H1 (cell line): Measurements from ENCODE around the gene ACOX1. TPM values are rescaled to one million over a fixed set of nuclear protein-coding genes. Genes with fewer than 3 reads are reported as not detected.

Experiments used
- CTCF ChIA-PET: fragments of 300-600 bp; sonication (Branson Sonifier 250); formaldehyde crosslinking; loops from one replicate; lab custom pipeline; 2021; ENCODE audit not compliant: partially characterized antibody; lab: Charles Lee
- POLR2A ChIA-PET: fragments of 300-600 bp; sonication (Branson Sonifier 250); formaldehyde crosslinking; loops from one replicate; lab custom pipeline; 2021; ENCODE audit warnings: inconsistent platforms; ENCODE audit not compliant: partially characterized antibody; lab: Charles Lee
- DNase-seq, 2 experiments: peaks; one replicate each; pipeline versions ENCODE4 v3.0.0 to v3.0.0-alpha.2; 2010 to 2022; ENCODE audit warnings: low spot score in 2 of 2, low read depth in 1 of 2, mixed read lengths in 1 of 2
- FAIRE-seq: peaks from 2 replicates; lab custom pipeline; 2011; peaks lifted over from hg19 to GRCh38; lab: Jason Lieb, UNC
- H2AFZ ChIP-seq: 2 replicates; pipeline ENCODE4 v1.8.1; 2012; ENCODE audit warnings: low read length, inconsistent platforms
- H2AK5ac ChIP-seq: 2 replicates; pipeline ENCODE4 v1.6.1; 2013; ENCODE audit warnings: low read depth, low read length
- H2BK120ac ChIP-seq: replicated peaks from 2 replicates; pipeline ENCODE3; 2013; ENCODE audit warnings: low read depth, low read length, inconsistent platforms
- H2BK12ac ChIP-seq: 2 replicates; pipeline ENCODE4 v1.6.1; 2013; ENCODE audit warnings: low read depth, low read length
- H2BK15ac ChIP-seq: 2 replicates; pipeline ENCODE4 v1.6.1; 2013; ENCODE audit warnings: low read length
- H2BK20ac ChIP-seq: 2 replicates; pipeline ENCODE4 v1.6.1; 2013; ENCODE audit warnings: low read length
- H2BK5ac ChIP-seq: 2 replicates; pipeline ENCODE4 v1.6.1; 2013; ENCODE audit warnings: low read depth, low read length
- H3K14ac ChIP-seq: 2 replicates; pipeline ENCODE4 v1.6.1; 2013; ENCODE audit warnings: inconsistent platforms; ENCODE audit not compliant: insufficient read length
- H3K18ac ChIP-seq: 2 replicates; pipeline ENCODE4 v1.6.1; 2013; ENCODE audit warnings: low read length; ENCODE audit errors: extremely low read depth
- H3K23ac ChIP-seq: 2 replicates; pipeline ENCODE4 v1.6.1; 2013; ENCODE audit warnings: inconsistent platforms; ENCODE audit not compliant: insufficient read length
- H3K23me2 ChIP-seq: 2 replicates; pipeline ENCODE4 v1.6.1; 2013; ENCODE audit warnings: low read depth, low read length
- H3K27ac ChIP-seq: 2 replicates; pipeline ENCODE4 v1.6.1; 2011; ENCODE audit warnings: low read depth, low read length, inconsistent platforms
- H3K27me3 ChIP-seq, 4 experiments: replicated peaks in 1 of 4; 1 replicate in 1 of 4; 2 replicates in 3 of 4; pipeline versions ENCODE4 v1.6.1 to v1.8.1; 2011 to 2013; ENCODE audit warnings: low read length in 3 of 4, mild to moderate bottlenecking in 3 of 4, inconsistent platforms in 2 of 4, mixed read lengths in 2 of 4, moderate library complexity in 1 of 4; ENCODE audit not compliant: control insufficient read depth in 3 of 4, insufficient read depth in 3 of 4; ENCODE audit errors: extremely low read depth in 1 of 4
- H3K36me3 ChIP-seq, 4 experiments: 2 replicates each; pipeline versions ENCODE4 v1.6.1 to v1.8.1; 2011 to 2013; ENCODE audit warnings: mild to moderate bottlenecking in 4 of 4, low read length in 3 of 4, moderate library complexity in 2 of 4, control low read depth in 1 of 4, inconsistent platforms in 1 of 4; ENCODE audit not compliant: insufficient read depth in 4 of 4, control insufficient read depth in 2 of 4
- H3K4ac ChIP-seq: replicated peaks from 2 replicates; pipeline ENCODE3; 2013; ENCODE audit warnings: low read length, low read depth, mixed read lengths, inconsistent platforms; ENCODE audit not compliant: insufficient read length
- H3K4me1 ChIP-seq, 4 experiments: replicated peaks in 1 of 4; 1 replicate in 1 of 4; 2 replicates in 3 of 4; pipeline versions ENCODE4 v1.6.1 to v1.8.1; 2011 to 2013; ENCODE audit warnings: low read length in 3 of 4, inconsistent platforms in 2 of 4, mixed read lengths in 1 of 4; ENCODE audit not compliant: insufficient read depth in 4 of 4, control insufficient read depth in 3 of 4
- H3K4me2 ChIP-seq, 2 experiments: 2 replicates each; pipeline versions ENCODE4 v1.6.1 to v1.8.1; 2011 to 2013; ENCODE audit warnings: low read depth in 2 of 2, low read length in 2 of 2, control low read depth in 1 of 2, inconsistent platforms in 1 of 2, mild to moderate bottlenecking in 1 of 2; ENCODE audit not compliant: insufficient read depth in 1 of 2
- H3K4me3 ChIP-seq, 4 experiments: fragments of 200-600, 300-600 bp in 1 of 4; sonication (generic), shearing (Covaris generic), sonication (Bioruptor Twin) in 1 of 4; 2 replicates each; pipeline versions ENCODE4 v1.5.1 to v1.8.1; 2011 to 2016; ENCODE audit warnings: low read length in 4 of 4, low read depth in 3 of 4, control low read depth in 2 of 4, inconsistent platforms in 2 of 4, mild to moderate bottlenecking in 2 of 4, mixed read lengths in 1 of 4, moderate library complexity in 1 of 4; ENCODE audit not compliant: insufficient read depth in 2 of 4; ENCODE audit errors: extremely low read depth in 1 of 4
- H3K56ac ChIP-seq: replicated peaks from 2 replicates; pipeline ENCODE3; 2013; ENCODE audit warnings: low read depth, mild to moderate bottlenecking, mixed read lengths, low read length, inconsistent platforms; ENCODE audit not compliant: insufficient read length
- H3K79me1 ChIP-seq: 2 replicates; pipeline ENCODE4 v1.6.1; 2013; ENCODE audit warnings: low read depth, low read length, control low read depth
- H3K79me2 ChIP-seq, 2 experiments: 2 replicates each; pipeline versions ENCODE4 v1.6.1 to v1.8.1; 2012 to 2013; ENCODE audit warnings: low read length in 2 of 2, mild to moderate bottlenecking in 2 of 2, inconsistent platforms in 1 of 2; ENCODE audit not compliant: insufficient read depth in 2 of 2, control insufficient read depth in 1 of 2
- H3K9ac ChIP-seq, 4 experiments: replicated peaks in 1 of 4; 1 replicate in 1 of 4; 2 replicates in 3 of 4; pipeline versions ENCODE4 v1.6.1 to v1.8.1; 2011 to 2013; ENCODE audit warnings: low read depth in 3 of 4, low read length in 3 of 4, control low read depth in 2 of 4, mild to moderate bottlenecking in 2 of 4, moderate library complexity in 2 of 4, inconsistent platforms in 1 of 4; ENCODE audit errors: extremely low read depth in 1 of 4
- H3K9me3 ChIP-seq, 2 experiments: 2 replicates each; pipeline versions ENCODE4 v1.6.1 to v1.8.1; 2012 to 2013; ENCODE audit warnings: mild to moderate bottlenecking in 2 of 2, moderate library complexity in 2 of 2, control low read depth in 1 of 2, inconsistent platforms in 1 of 2, low read depth in 1 of 2, low read length in 1 of 2, mixed read lengths in 1 of 2; ENCODE audit not compliant: insufficient read depth in 2 of 2
- H4K20me1 ChIP-seq, 2 experiments: replicated peaks in 1 of 2; 2 replicates each; pipeline versions ENCODE3 to v1.8.1; 2011 to 2013; ENCODE audit warnings: inconsistent platforms in 2 of 2, low read length in 2 of 2, mild to moderate bottlenecking in 1 of 2; ENCODE audit not compliant: insufficient read depth in 2 of 2, control insufficient read depth in 1 of 2
- H4K5ac ChIP-seq: 2 replicates; pipeline ENCODE4 v1.6.1; 2013; ENCODE audit warnings: low read length, low read depth, mixed read lengths, inconsistent platforms; ENCODE audit not compliant: insufficient read length
- H4K8ac ChIP-seq: 2 replicates; pipeline ENCODE4 v1.8.0; 2013; ENCODE audit warnings: mild to moderate bottlenecking, moderate library complexity, low read length, inconsistent platforms; ENCODE audit not compliant: insufficient read depth; ENCODE audit errors: extremely low read depth
- H4K91ac ChIP-seq: replicated peaks from 2 replicates; pipeline ENCODE3; 2013; ENCODE audit warnings: low read length, mixed read lengths, inconsistent platforms; ENCODE audit not compliant: insufficient read length
- CREB1 ChIP-seq: IDR thresholded peaks from 2 replicates; pipeline ENCODE4 v1.6.1; 2012; ENCODE audit warnings: inconsistent platforms
- WGBS, 2 experiments: shearing (Covaris generic) in 1 of 2; methylation state at CpG; one replicate each; pipeline versions ENCODE4 v1.1.6 to v1.1.7; 2013 to 2015; ENCODE audit warnings: low lambda C conversion rate in 2 of 2, mixed read lengths in 2 of 2, inconsistent platforms in 1 of 2, low coverage in 1 of 2, missing lambda C conversion rate in 1 of 2; ENCODE audit not compliant: insufficient replicate concordance in 2 of 2, insufficient coverage in 1 of 2, insufficient read length in 1 of 2; ENCODE audit errors: extremely low coverage in 1 of 2, missing lambda C conversion rate in 1 of 2; 5-methylcytosine and 5-hydroxymethylcytosine counted together
- polyA plus RNA-seq, 7 experiments: library from polyadenylated mRNA; depleted of rRNA in 3 of 7; stranded (reverse) in 5 of 7; unstranded in 2 of 7; fragments of >200 nt in 5 of 7; fragments of 200-250 nt in 2 of 7; gene quantifications; 1 replicate in 5 of 7; 2 replicates in 1 of 7; 4 replicates in 1 of 7; pipeline versions ENCODE4 v1.2.1 to v1.2.3, GENCODE V29; 2011 to 2013; ENCODE audit warnings: missing spikeins in 2 of 7, mixed read lengths in 2 of 7
- total RNA-seq: library from RNA; stranded (reverse); fragmentation: NEBNext Ultra II Directional; extraction: Animal tissue kit (Norgen Biotek cat#: 25700); gene quantifications from 2 replicates; pipeline ENCODE4 v1.2.1, GENCODE V29; 2021

Gene ACOX1
- total and polyA plus RNA-seq, 2 of the 8 experiments (the other 6 are each of a cell fraction or from before 2014, with no cell fraction given): 10.5 to 30.4 TPM

GRCh38 chr17:75909812-75910274 lies 69.1 kb downstream of the ACOX1 start:
- no peak overlapping the region for H2AK5ac ChIP-seq
- FAIRE-seq: no peak

More at GRCh38 chr17:75909812-75910274, 69.1 kb downstream of the ACOX1 start:
- H2AFZ ChIP-seq: no peak overlapping the region
- no peaks in the 10 kb centered on the region for H4K20me1 ChIP-seq
- H2BK15ac ChIP-seq: no peak overlapping the region
- TF ChIP-seq CREB1: no peak
- H2BK120ac ChIP-seq: no peak overlapping the region
- H2BK5ac ChIP-seq: no peak overlapping the region
- ChIA-PET CTCF (interaction anchor here (0.5 to 51.3 kb wide), 11 partner anchors 8 to 257 kb away, joined by 3 to 885 read pairs (median 6); partner anchors contain the start of genes CDK3 and TRIM65), POLR2A (interaction anchor here (0.9 to 3.0 kb wide), 11 partner anchors 10 to 170 kb away, joined by 3 to 16 read pairs (median 4); partner anchors contain the start of genes FBF1 and TRIM65)
- no peaks in the 10 kb centered on the region for H3K9me3 ChIP-seq
- H3K4ac ChIP-seq: no peak overlapping the region
- H3K23ac ChIP-seq: no peak overlapping the region
- no peak overlapping the region for H3K56ac ChIP-seq
- H3K36me3 ChIP-seq: 0 out of 8 replicates have a peak, but pooled peaks cover 0 to 3% (median 0%) of the 10 kb centered on the region in 4 experiments
- no peak overlapping the region for H3K9ac ChIP-seq
- H3K4me1 ChIP-seq: no peaks in the 10 kb centered on the region; a peak in 2 of 7 replicates
- no peak for DNase-seq
- H3K79me2 ChIP-seq: no peaks in the 10 kb centered on the region
- no peaks in the 10 kb centered on the region for H3K27me3 ChIP-seq
- no peak overlapping the region for H3K4me3 ChIP-seq
- H4K91ac ChIP-seq: no peak overlapping the region
- H2BK20ac ChIP-seq: no peak overlapping the region
- no peak overlapping the region for H3K18ac ChIP-seq
- WGBS, 2 experiments: 92% methylated on average over 11 of the region's 11 CpGs; no CpG with 5 or more reads in 1 of the 2 experiments
- H4K5ac ChIP-seq: no peak overlapping the region
- H3K14ac ChIP-seq: no peak overlapping the region
- no peak overlapping the region for H3K27ac ChIP-seq
- H3K79me1 ChIP-seq: no peaks in the 10 kb centered on the region
- H3K4me2 ChIP-seq: no peak overlapping the region
- H4K8ac ChIP-seq: no peak overlapping the region
- no peaks in the 10 kb centered on the region for H3K23me2 ChIP-seq
- no peak overlapping the region for H2BK12ac ChIP-seq
